WTC11 (cell line): ENCODE data around the gene RSPH1. TPM values are rescaled to one million over a fixed set of nuclear protein-coding genes. Genes with fewer than 3 reads are reported as not detected.

Experiments
- ATAC-seq: fragments of 200-7000 bp; cut with Tn5 transposase; 2 replicates; pipeline ENCODE4 v1.10.0; 2021; ENCODE audit warnings: mild to moderate bottlenecking, moderate library complexity
- CTCF ChIA-PET: fragments of 300-600 bp; sonication (Branson Sonifier 250); formaldehyde crosslinking; loops from one replicate; lab custom pipeline; 2021; ENCODE audit warnings: antibody characterized with exemption; lab: Charles Lee
- POLR2A ChIA-PET: fragments of 350-600 bp; sonication (Branson Sonifier 250); formaldehyde crosslinking; loops from one replicate; lab custom pipeline; 2021; ENCODE audit warnings: antibody characterized with exemption; lab: Charles Lee
- DNase-seq: peaks from one replicate; pipeline ENCODE4 v3.0.0; 2021; ENCODE audit warnings: low spot score
- H3K27ac Mint-ChIP-seq: 2 replicates; pipeline ENCODE4 v1.8.0; 2021; ENCODE audit warnings: mixed read lengths
- H3K27me3 Mint-ChIP-seq: 2 replicates; pipeline ENCODE4 v1.8.0; 2021; ENCODE audit warnings: low read depth, mild to moderate bottlenecking, moderate library complexity, mixed read lengths
- H3K36me3 Mint-ChIP-seq: 2 replicates; pipeline ENCODE4 v1.8.0; 2021; ENCODE audit warnings: mixed read lengths
- H3K4me1 Mint-ChIP-seq: 2 replicates; pipeline ENCODE4 v1.8.0; 2022; ENCODE audit warnings: mixed read lengths
- H3K4me3 Mint-ChIP-seq: 2 replicates; pipeline ENCODE4 v1.8.0; 2021; ENCODE audit warnings: mild to moderate bottlenecking, moderate library complexity, mixed read lengths
- H3K9me3 Mint-ChIP-seq: 2 replicates; pipeline ENCODE4 v1.8.0; 2021; ENCODE audit warnings: mixed read lengths
- AR ChIP-seq: fragments of 250-450 bp; sonication (Bioruptor Pico); IDR thresholded peaks from 2 replicates; pipeline ENCODE4 v1.9.0; 2021; ENCODE audit warnings: mild to moderate bottlenecking
- ARID4B ChIP-seq: sonication (generic); formaldehyde crosslinking; IDR thresholded peaks from 2 replicates; pipeline ENCODE4 v1.8.0; 2023; ENCODE audit warnings: missing genetic modification reagents, mild to moderate bottlenecking, borderline replicate concordance
- ATF3 ChIP-seq: sonication (generic); formaldehyde crosslinking; conservative IDR thresholded peaks from 2 replicates; pipeline ENCODE4 v1.8.1; 2022; ENCODE audit warnings: mild to moderate bottlenecking, missing genetic modification reagents
- ATF6 ChIP-seq: sonication (generic); formaldehyde crosslinking; IDR thresholded peaks from 2 replicates; pipeline ENCODE4 v1.8.1; 2023; ENCODE audit warnings: mild to moderate bottlenecking, missing genetic modification reagents
- FOXK1 ChIP-seq: sonication (generic); formaldehyde crosslinking; IDR thresholded peaks from 2 replicates; pipeline ENCODE4 v1.8.0; 2022; ENCODE audit warnings: mild to moderate bottlenecking, moderate library complexity, missing genetic modification reagents
- GRHL2 ChIP-seq: fragments of 250-450 bp; sonication (Bioruptor Pico); IDR thresholded peaks from 2 replicates; pipeline ENCODE4 v1.8.0; 2022; ENCODE audit warnings: mild to moderate bottlenecking, moderate library complexity; ENCODE audit not compliant: insufficient replicate concordance, severe bottlenecking
- HMGA2 ChIP-seq: fragments of 250-450 bp; sonication (Bioruptor Pico); IDR thresholded peaks from 2 replicates; pipeline ENCODE4 v1.4.0; 2021; ENCODE audit warnings: mild to moderate bottlenecking, moderate library complexity
- HMGXB4 ChIP-seq: sonication (generic); formaldehyde crosslinking; IDR thresholded peaks from 2 replicates; pipeline ENCODE4 v1.8.1; 2023; ENCODE audit warnings: mild to moderate bottlenecking, moderate library complexity, missing genetic modification reagents
- NFYB ChIP-seq: sonication (generic); formaldehyde crosslinking; conservative IDR thresholded peaks from 2 replicates; pipeline ENCODE4 v1.8.0; 2022; ENCODE audit warnings: low read depth, missing genetic modification reagents
- NR2C2 ChIP-seq: sonication (generic); formaldehyde crosslinking; IDR thresholded peaks from 2 replicates; pipeline ENCODE4 v1.8.0; 2022; ENCODE audit warnings: mild to moderate bottlenecking, missing genetic modification reagents
- NR3C1 ChIP-seq: sonication (generic); formaldehyde crosslinking; conservative IDR thresholded peaks from 2 replicates; pipeline ENCODE4 v1.8.1; 2023; ENCODE audit warnings: low read depth, mild to moderate bottlenecking, missing genetic modification reagents
- RELA ChIP-seq: sonication (generic); formaldehyde crosslinking; IDR thresholded peaks from 2 replicates; pipeline ENCODE4 v1.8.1; 2022; ENCODE audit warnings: missing genetic modification reagents, mild to moderate bottlenecking, borderline replicate concordance
- ZMAT4 ChIP-seq: fragments of 250-450 bp; sonication (Bioruptor Pico); IDR thresholded peaks from 2 replicates; pipeline ENCODE4 v1.9.0; 2021; ENCODE audit warnings: mild to moderate bottlenecking
- ZNF121 ChIP-seq: sonication (generic); formaldehyde crosslinking; IDR thresholded peaks from 2 replicates; pipeline ENCODE4 v1.8.0; 2023; ENCODE audit warnings: missing genetic modification reagents
- ZNF416 ChIP-seq: fragments of 250-450 bp; sonication (Bioruptor Pico); IDR thresholded peaks from 2 replicates; pipeline ENCODE4 v1.9.0; 2021; ENCODE audit warnings: mild to moderate bottlenecking, inconsistent platforms
- ZNF512 ChIP-seq: sonication (generic); formaldehyde crosslinking; IDR thresholded peaks from 2 replicates; pipeline ENCODE4 v1.8.1; 2022; ENCODE audit warnings: missing genetic modification reagents, borderline replicate concordance
- total RNA-seq: library from RNA; stranded (reverse); gene quantifications from 3 replicates; pipeline ENCODE4 v1.2.3, GENCODE V29; 2021

RSPH1 gene
- total RNA-seq, 1 experiment from 2014 or later = 0.11 TPM

- H3K4me1 Mint-ChIP-seq = peaks cover 18% of the 10 kb centered on the region
- peaks cover under 1% of the 10 kb centered on the region; the same call in 1 of the 2 replicates for H3K36me3 Mint-ChIP-seq
- no peak overlapping the region for H3K4me3 Mint-ChIP-seq
- H3K27me3 Mint-ChIP-seq = no peaks in the 10 kb centered on the region; the same call in 1 of the 2 replicates
- DNase-seq (no peak), ATAC-seq (no peak)
- no peak for TF ChIP-seq ZNF416 (CRISPR knock-in tag)
- no peak for TF ChIP-seq ARID4B (CRISPR knock-in tag)
- TF ChIP-seq NFYB (CRISPR knock-in tag) = no peak
- TF ChIP-seq ATF3 (CRISPR knock-in tag) = no peak
- TF ChIP-seq HMGXB4 (CRISPR knock-in tag) = no peak
- no peak for TF ChIP-seq NR3C1 (CRISPR knock-in tag)
- no peak for TF ChIP-seq ZMAT4
- TF ChIP-seq ZNF121 (CRISPR knock-in tag) = no peak
- POLR2A ChIA-PET = no interaction called here
- CTCF ChIA-PET = interaction anchor here (0.9 to 1.1 kb wide), 2 partner anchors 72 to 144 kb away, joined by 3 read pairs; no protein-coding TSS in a partner anchor
- no peak overlapping the region for H3K27ac Mint-ChIP-seq
- H3K9me3 Mint-ChIP-seq = peaks cover 1% of the 10 kb centered on the region
Observed at GRCh38 chr21:42453224-42453985, 42.6 kb downstream of the RSPH1 start.

GRCh38 chr21:42452401-42453223 lies 43.4 kb downstream of the RSPH1 start:
- Mint-ChIP-seq H3K9me3 (no peaks in the 10 kb centered on the region), H3K4me3 (no peak overlapping the region), H3K27ac (no peak overlapping the region), H3K4me1 (peaks cover 18% of the 10 kb centered on the region), H3K36me3 (no peaks in the 10 kb centered on the region), H3K27me3 (no peaks in the 10 kb centered on the region; the same call in 1 of the 2 replicates)
- no peak for DNase-seq
- no peak for ATAC-seq
- CTCF ChIA-PET = interaction anchor here (0.9 to 1.0 kb wide), 2 partner anchors 143 to 232 kb away, joined by 3 read pairs; no protein-coding TSS in a partner anchor
- POLR2A ChIA-PET = no interaction called here
- TF ChIP-seq GRHL2 (no peak), NR2C2 (CRISPR knock-in tag) (no peak), AR (no peak), HMGA2 (CRISPR knock-in tag) (no peak), RELA (CRISPR knock-in tag) (no peak), ATF6 (CRISPR knock-in tag) (no peak), NR3C1 (CRISPR knock-in tag) (no peak), ZNF512 (CRISPR knock-in tag) (no peak), FOXK1 (CRISPR knock-in tag) (no peak)
